NCI-H128 (cell line): ENCODE results near the gene ERBB3.
A peak's percentile ranks its signal among the peaks of the same experiment; 100 is the strongest.

ENCODE experiments used
- DNase-seq: peaks from one replicate; lab custom pipeline; 2025; ENCODE audit not compliant: unreplicated experiment; lab: John Stamatoyannopoulos, UW

Gene ERBB3

GRCh38 chr12:56078931-56079722 is 838 bp upstream of the ERBB3 start:
- DNase-seq: no peak

- DNase-seq: no peak
Observed at GRCh38 chr12:56080556-56081138, 682 bp downstream of the ERBB3 start.

- no peak for DNase-seq
Observed at GRCh38 chr12:56081393-56082347, 1.7 kb downstream of the ERBB3 start.

GRCh38 chr12:56082382-56082781 is 2.4 kb downstream of the ERBB3 start:
- no peak for DNase-seq

GRCh38 chr12:56082967-56083366 is 3.0 kb downstream of the ERBB3 start:
- DNase-seq: no peak

- no peak for DNase-seq
Observed at GRCh38 chr12:56084958-56085543, 5.1 kb downstream of the ERBB3 start.

GRCh38 chr12:56086096-56086495 is 6.1 kb downstream of the ERBB3 start:
- DNase-seq: no peak

- no peak for DNase-seq
Observed at GRCh38 chr12:56086608-56087007, 6.6 kb downstream of the ERBB3 start.

- no peak for DNase-seq
Observed at GRCh38 chr12:56087220-56087619, 7.3 kb downstream of the ERBB3 start.

- DNase-seq: no peak
Observed at GRCh38 chr12:56097738-56098137, 17.8 kb downstream of the ERBB3 start.

GRCh38 chr12:56098592-56098991 is 18.6 kb downstream of the ERBB3 start:
- DNase-seq: no peak

- DNase-seq: no peak
Observed at GRCh38 chr12:56099787-56100186, 19.8 kb downstream of the ERBB3 start.

GRCh38 chr12:56101045-56101444 is 21.1 kb downstream of the ERBB3 start:
- DNase-seq: no peak

GRCh38 chr12:56102683-56103065 is 22.7 kb downstream of the ERBB3 start:
- DNase-seq: no peak

- no peak for DNase-seq
Observed at GRCh38 chr12:56103066-56103711, 23.2 kb downstream of the ERBB3 start.

- no peak for DNase-seq
Observed at GRCh38 chr12:56103823-56104108, 23.8 kb downstream of the ERBB3 start.

GRCh38 chr12:56104109-56104814 is 24.3 kb downstream of the ERBB3 start, which contains the start of gene PA2G4:
TSS of gene PA2G4 (plus strand) at chr12:56104559. CDS start at chr12:56104738, 179 bp downstream.
- peak; percentile 98 for DNase-seq

GRCh38 chr12:56104815-56105608 is 25.0 kb downstream of the ERBB3 start:
- DNase-seq: no peak

- DNase-seq: no peak
Observed at GRCh38 chr12:56105609-56105902, 25.6 kb downstream of the ERBB3 start.

- DNase-seq: no peak
Observed at GRCh38 chr12:56107242-56107641, 27.3 kb downstream of the ERBB3 start.
